Heart left ventricle (tissue), 13 donors: ENCODE results near the gene TMEM204.

ENCODE experiments used
- POLR2A ChIP-seq, 2 donors: fragments of 450-650 bp; IDR thresholded peaks; one replicate each; pipeline ENCODE4 v1.6.1; 2017; ENCODE audit warnings: antibody characterized with exemption in 2 of 2, mild to moderate bottlenecking in 2 of 2, moderate library complexity in 2 of 2
- TF ChIP-seq, protein P1 (sequence below), 12 donors: fragments of 200-600 bp; sonication (generic) in 4 of 12; IDR thresholded peaks; one replicate each; pipeline versions ENCODE4 v1.5.0 to v1.8.0; 2018 to 2022; ENCODE audit warnings: antibody characterized with exemption in 12 of 12, mild to moderate bottlenecking in 5 of 12
- donor health status: ischemic (EF 13 %, LVEDD 7.1; RV severe dilation, severe dysfunction).
- donor health status: DM: no; HTN: yes; CAD: no.
- donor health status: DM: no; HTN: no; CAD: no.
- donor health status: ischemic (EF 25% LVEDD 6.9; RV normal size, moderate dysfunction).
- donor health status: ischemic (EF 25% LVEDD 5.7; RV mildly dilated, moderate dysfunction).
- donor health status: ischemic (EF 35%, LVEDD 5.7; RV mildly dilated, moderate dysfunction).
- donor health status: nonischemic (EF 11% LVEDD 7.7; RV severe dilation, severe dysfunction).
- donor health status: DM: yes; HTN: yes; CAD: no.
- donor health status: PGD.
- donor health status: ischemic (EF 29% LVEDD 5.4; RV normal size, mild dysfunction).
- donor health status: nonischemic (EF 23%, LVEDD 6.1; RV moderate dilation, normal function).

GRCh38 chr16:1525871-1526607, 7.4 kb upstream of the TMEM204 start:
- TF ChIP-seq, protein P1, sequence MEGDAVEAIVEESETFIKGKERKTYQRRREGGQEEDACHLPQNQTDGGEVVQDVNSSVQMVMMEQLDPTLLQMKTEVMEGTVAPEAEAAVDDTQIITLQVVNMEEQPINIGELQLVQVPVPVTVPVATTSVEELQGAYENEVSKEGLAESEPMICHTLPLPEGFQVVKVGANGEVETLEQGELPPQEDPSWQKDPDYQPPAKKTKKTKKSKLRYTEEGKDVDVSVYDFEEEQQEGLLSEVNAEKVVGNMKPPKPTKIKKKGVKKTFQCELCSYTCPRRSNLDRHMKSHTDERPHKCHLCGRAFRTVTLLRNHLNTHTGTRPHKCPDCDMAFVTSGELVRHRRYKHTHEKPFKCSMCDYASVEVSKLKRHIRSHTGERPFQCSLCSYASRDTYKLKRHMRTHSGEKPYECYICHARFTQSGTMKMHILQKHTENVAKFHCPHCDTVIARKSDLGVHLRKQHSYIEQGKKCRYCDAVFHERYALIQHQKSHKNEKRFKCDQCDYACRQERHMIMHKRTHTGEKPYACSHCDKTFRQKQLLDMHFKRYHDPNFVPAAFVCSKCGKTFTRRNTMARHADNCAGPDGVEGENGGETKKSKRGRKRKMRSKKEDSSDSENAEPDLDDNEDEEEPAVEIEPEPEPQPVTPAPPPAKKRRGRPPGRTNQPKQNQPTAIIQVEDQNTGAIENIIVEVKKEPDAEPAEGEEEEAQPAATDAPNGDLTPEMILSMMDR (IDR thresholded peaks at IDR 0.05) = no peak
- TF ChIP-seq POLR2A (IDR thresholded peaks at IDR 0.05) = no peak
